K562 (cell line): ENCODE data around the gene ENO3. TPM values are rescaled to one million over a fixed set of nuclear protein-coding genes. Genes with fewer than 3 reads are reported as not detected.

Experiments used
- ATAC-seq: fragments of 200-7000 bp; cut with Tn5 transposase; 3 replicates; pipeline ENCODE4 v1.9.1; 2020; ENCODE audit warnings: moderate library complexity
- BruUV-seq: library from RNA; stranded (reverse); fragments of 400-500 nt; replicated peaks from 2 replicates; lab custom pipeline; 2021; lab: Mats Ljungman, UMichigan
- CTCF ChIA-PET: fragments of 300-600 bp; formaldehyde crosslinking; extraction: SDS; loops from one replicate; lab custom pipeline; 2021; ENCODE audit warnings: low intra/inter-chr PET ratio; lab: Yijun Ruan, JAX
- POLR2A ChIA-PET: fragments of 300-600, 350-650 bp; sonication (Branson Sonifier 250); formaldehyde crosslinking; extraction: SDS; loops from one replicate; lab custom pipeline; 2021; ENCODE audit warnings: antibody characterized with exemption, inconsistent platforms; lab: Yijun Ruan, JAX
- DNase-seq, 4 experiments: peaks; one replicate each; pipeline versions ENCODE4 v3.0.0 to v3.0.0-alpha.2; 2011 to 2018; ENCODE audit warnings: low spot score in 3 of 4, mixed read lengths in 3 of 4; ENCODE audit errors: extremely low read depth in 1 of 4
- FAIRE-seq: peaks from 2 replicates; lab custom pipeline; 2011; peaks lifted over from hg19 to GRCh38; lab: Jason Lieb, UNC
- H2AFZ ChIP-seq: 2 replicates; pipeline ENCODE4 v1.6.0; 2011; ENCODE audit warnings: low read depth, low read length, control low read depth, inconsistent platforms
- H3K27ac ChIP-seq: fragments of 200-600 bp; 3 replicates; pipeline ENCODE4 v1.8.0; 2011; ENCODE audit warnings: low read depth, mild to moderate bottlenecking, control low read depth, inconsistent platforms, low read length, moderate library complexity, mixed read lengths; ENCODE audit errors: extremely low read depth
- H3K27me3 ChIP-seq, 2 experiments: fragments of 300-600 bp in 1 of 2; 2 replicates in 1 of 2; 3 replicates in 1 of 2; pipeline versions ENCODE4 v1.6.0 to v1.8.0; 2011; ENCODE audit warnings: inconsistent platforms in 2 of 2, low read length in 2 of 2, mild to moderate bottlenecking in 1 of 2, mixed read lengths in 1 of 2, moderate library complexity in 1 of 2; ENCODE audit not compliant: control insufficient read depth in 2 of 2, insufficient read depth in 2 of 2
- H3K36me3 ChIP-seq: fragments of 300-600 bp; 3 replicates; pipeline ENCODE4 v1.8.0; 2011; ENCODE audit warnings: mild to moderate bottlenecking, low read length, inconsistent platforms; ENCODE audit not compliant: control insufficient read depth, insufficient read depth
- H3K4me1 ChIP-seq, 2 experiments: fragments of 200-600 bp in 1 of 2; replicated peaks in 1 of 2; 2 replicates in 1 of 2; 3 replicates in 1 of 2; pipeline versions ENCODE4 v1.5.1 to v1.8.0; 2011; ENCODE audit warnings: inconsistent platforms in 2 of 2, low read length in 2 of 2, mild to moderate bottlenecking in 1 of 2, mixed read lengths in 1 of 2, moderate library complexity in 1 of 2; ENCODE audit not compliant: control insufficient read depth in 2 of 2, insufficient read depth in 2 of 2
- H3K4me2 ChIP-seq: 2 replicates; pipeline ENCODE4 v1.6.1; 2011; ENCODE audit warnings: low read length, control low read depth, inconsistent platforms, mixed read lengths; ENCODE audit not compliant: insufficient read depth
- H3K4me3 ChIP-seq: fragments of 200-600 bp; sonication (generic), shearing (Covaris generic); 2 replicates; pipeline ENCODE4 v1.5.1; 2016; ENCODE audit warnings: control low read depth, inconsistent platforms
- H3K79me2 ChIP-seq: fragments of 200-600 bp; 3 replicates; pipeline ENCODE4 v1.8.0; 2011; ENCODE audit warnings: low read length, inconsistent platforms; ENCODE audit not compliant: control insufficient read depth, insufficient read depth
- H3K9ac ChIP-seq, 2 experiments: 2 replicates each; pipeline versions ENCODE4 v1.6.0 to v1.6.1; 2011; ENCODE audit warnings: low read depth in 2 of 2, low read length in 2 of 2, control low read depth in 1 of 2, inconsistent platforms in 1 of 2, mild to moderate bottlenecking in 1 of 2, mixed read lengths in 1 of 2; ENCODE audit not compliant: insufficient read depth in 1 of 2
- H3K9me1 ChIP-seq: one replicate; pipeline ENCODE4 v1.6.0; 2011; ENCODE audit warnings: inconsistent platforms, mild to moderate bottlenecking, low read length, moderate library complexity; ENCODE audit not compliant: control insufficient read depth, insufficient read depth
- H3K9me3 ChIP-seq: replicated peaks from 2 replicates; pipeline ENCODE4 v1.5.1; 2011; ENCODE audit warnings: low read depth, low read length, inconsistent platforms; ENCODE audit not compliant: control insufficient read depth, insufficient read depth
- H4K20me1 ChIP-seq: replicated peaks from 2 replicates; pipeline ENCODE4 v1.6.1; 2011; ENCODE audit warnings: low read length, inconsistent platforms, mixed read lengths; ENCODE audit not compliant: control insufficient read depth, insufficient read depth
- ARID2 ChIP-seq: fragments of 450-650 bp; IDR thresholded peaks from 2 replicates; pipeline ENCODE4 v1.6.1; 2017; ENCODE audit warnings: antibody characterized with exemption, mild to moderate bottlenecking
- ELK3 ChIP-seq: fragments of 450-650 bp; formaldehyde crosslinking; IDR thresholded peaks from 2 replicates; pipeline ENCODE4 v1.4.0; 2020; ENCODE audit warnings: mild to moderate bottlenecking
- MTA3 ChIP-seq: fragments of 450-650 bp; formaldehyde crosslinking; IDR thresholded peaks from 2 replicates; pipeline ENCODE4 v1.6.1; 2017; ENCODE audit warnings: mild to moderate bottlenecking, borderline replicate concordance
- SMAD1 ChIP-seq: fragments of 150-350 bp; IDR thresholded peaks from 2 replicates; pipeline ENCODE4 v1.6.1; 2014; ENCODE audit warnings: low read length, low read depth; ENCODE audit not compliant: partially characterized antibody
- WGBS: fragments of 100-300 bp; shearing (Covaris generic); methylation state at CpG from one replicate; pipeline ENCODE4 v1.1.6; 2016; ENCODE audit warnings: low coverage, mixed read lengths; ENCODE audit not compliant: insufficient coverage; ENCODE audit errors: missing lambda C conversion rate; 5-methylcytosine and 5-hydroxymethylcytosine counted together
- in situ Hi-C: fragments of 300-500 bp; cut with MboI; formaldehyde crosslinking; loops from 4 replicates; pipeline ENCODE4 v1.15.0; 2018; ENCODE audit warnings: inconsistent platforms, mixed read lengths
- intact Hi-C: fragments of 100-400 bp; cut with micrococcal nuclease; formaldehyde crosslinking; loops from 2 replicates; pipeline ENCODE4 v1.14.2; 2022
- polyA plus RNA-seq, 8 experiments: library from polyadenylated mRNA; depleted of rRNA in 4 of 8; stranded (reverse) in 5 of 8; unstranded in 3 of 8; fragments of >200 nt; fragmentation: Nextera tagmentation in 2 of 8; fragmentation: Illumina TruSeq in 1 of 8; extraction: Ambion mirVana in 2 of 8; extraction: Trizol in 1 of 8; gene quantifications; 2 replicates each; pipeline versions ENCODE4 v1.2.1 to v1.2.3, GENCODE V29; 2011 to 2014; ENCODE audit warnings: inconsistent platforms in 1 of 8, missing spikeins in 1 of 8
- total RNA-seq, 7 experiments: library from RNA; depleted of rRNA in 6 of 7; stranded (reverse); fragments of >200 nt in 6 of 7; fragmentation: Illumina TruSeq in 2 of 7; extraction: Trizol in 2 of 7; gene quantifications; 2 replicates each; pipeline versions ENCODE4 v1.2.1 to v1.2.3, GENCODE V29; 2011 to 2021; ENCODE audit warnings: low replicate concordance in 1 of 7

Gene ENO3
- total and polyA plus RNA-seq, 9 of the 15 experiments (the other 6 are each of a cell fraction or from before 2014, with no cell fraction given), result 5.7 to 17.2 (median 9.9) TPM

DNA sequence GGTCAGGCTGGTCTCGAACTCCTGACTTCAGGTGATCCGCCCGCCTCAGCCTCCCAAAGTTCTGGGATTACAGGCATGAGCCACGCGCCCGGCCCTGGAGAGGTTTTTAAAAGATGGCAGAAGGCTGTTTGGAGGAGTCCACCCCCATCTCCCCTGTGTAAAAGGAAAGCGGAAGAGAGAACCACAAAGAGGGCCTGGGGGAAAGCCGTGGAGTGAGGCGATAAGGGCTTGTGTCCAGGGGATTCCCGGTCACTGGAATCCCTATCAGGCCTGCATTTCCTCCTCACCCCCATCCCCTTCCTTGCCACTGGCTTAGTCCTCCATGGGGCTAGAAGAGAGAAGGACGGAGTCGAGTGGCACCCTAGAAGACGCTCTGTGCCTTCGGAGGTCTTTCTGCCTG lies 19.0 kb upstream of the ENO3 start, which contains the start of gene GP1BA:
GP1BA (plus strand) TSS at position 315 of the 400 bp plus-strand sequence. CDS start 328 bp downstream, outside the sequence.
- no peak for FAIRE-seq
- H3K4me2 ChIP-seq, result no peak within 1 kb of the TSS
- CTCF ChIA-PET, result no interaction called here

More for the DNA sequence above, 19.0 kb upstream of the ENO3 start, which contains the start of gene GP1BA:
- in situ Hi-C loops (no loop called here), intact Hi-C loops (no loop called here)
- no peaks in the 10 kb centered on the region for H3K9me1 ChIP-seq
- H3K4me3 ChIP-seq, result no peak within 1 kb of the TSS
- peaks cover 5% of the 10 kb centered on the region; the same call in 2 of the 3 replicates for H3K36me3 ChIP-seq
- no peaks in the 10 kb centered on the region for H4K20me1 ChIP-seq
- H2AFZ ChIP-seq, result no peak within 1 kb of the TSS
- 88% methylated on average over 5 of the region's 14 CpGs for WGBS
- POLR2A ChIA-PET, result interaction anchor here (1.6 kb wide), 1 partner anchor 12 kb away, joined by 4 read pairs; no protein-coding TSS in a partner anchor
- DNase-seq (no peak), ATAC-seq (no peak)
- H3K27me3 ChIP-seq, result no peaks in the 10 kb centered on the region
- TF ChIP-seq ARID2, result no peak
- no peak for TF ChIP-seq ELK3
- no peak for TF ChIP-seq MTA3
- TF ChIP-seq SMAD1, result no peak
- H3K9ac ChIP-seq, result no peak within 1 kb of the TSS; a peak in 1 of 4 replicates
- no peaks in the 10 kb centered on the region for H3K79me2 ChIP-seq
- no peak within 1 kb of the TSS for H3K27ac ChIP-seq
- H3K4me1 ChIP-seq, result peaks cover 0 to 13% of the 10 kb centered on the region in 2 experiments; a peak in 4 of 5 replicates
- no peaks in the 10 kb centered on the region for H3K9me3 ChIP-seq
- no TSS peak for BruUV-seq
